OCI-LY7 (cell line): Measurements from ENCODE around the gene KCND3.

ENCODE experiments used
- CTCF ChIP-seq: fragments of 200-600 bp; sonication (generic); conservative IDR thresholded peaks from 2 replicates; pipeline ENCODE4 v1.5.1; 2014; ENCODE audit warnings: mild to moderate bottlenecking, antibody characterized with exemption, low read length, moderate library complexity, mixed read lengths
- EZH2phosphoT487 ChIP-seq: fragments of 200-600 bp; sonication (generic); IDR thresholded peaks from 2 replicates; pipeline ENCODE4 v1.6.1; 2018; ENCODE audit warnings: low read depth, borderline replicate concordance, mild to moderate bottlenecking, mixed run types, antibody characterized with exemption, low read length, moderate library complexity, mixed read lengths

DNA sequence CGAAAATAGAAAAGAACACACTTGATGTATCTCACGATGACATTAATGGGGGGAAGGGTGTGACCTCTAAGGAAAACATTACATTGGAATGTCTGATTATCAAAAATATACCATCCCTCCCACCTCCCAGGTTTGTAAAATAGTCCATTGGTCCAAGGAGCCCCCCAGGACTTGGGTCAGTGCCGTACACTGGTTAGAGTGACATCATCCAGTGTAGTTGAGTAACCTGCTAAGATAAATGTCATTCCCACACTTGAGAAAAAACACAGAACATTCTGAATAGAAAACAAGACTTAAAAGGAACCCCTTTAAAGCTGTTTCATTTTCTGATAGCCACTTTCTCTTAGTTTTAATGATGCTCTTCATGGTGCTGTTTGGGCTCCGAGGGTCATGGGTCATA lies 218.6 kb downstream of the KCND3 start:
- TF ChIP-seq CTCF (no peak), EZH2phosphoT487 (no peak)
